Panc1 (cell line): ENCODE data around the gene DCAF4. TPM values are rescaled to one million over a fixed set of nuclear protein-coding genes. Genes with fewer than 3 reads are reported as not detected.

Source experiments
- ATAC-seq: fragments of 200-7000 bp; cut with Tn5 transposase; 2 replicates; pipeline ENCODE4 v1.9.1; 2020; ENCODE audit warnings: mild to moderate bottlenecking, moderate library complexity
- BruUV-seq: library from RNA; stranded (reverse); fragments of 400-500 nt; replicated peaks from 2 replicates; lab custom pipeline; 2021; lab: Mats Ljungman, UMichigan
- CTCF ChIA-PET: fragments of 300-600 bp; sonication (Branson Sonifier 250); formaldehyde crosslinking; loops from one replicate; lab custom pipeline; 2022; ENCODE audit warnings: antibody characterized with exemption; lab: Charles Lee
- POLR2A ChIA-PET: fragments of 300-600 bp; sonication (Branson Sonifier 250); formaldehyde crosslinking; loops from one replicate; lab custom pipeline; 2022; ENCODE audit warnings: antibody characterized with exemption; lab: Charles Lee
- DNase-seq: peaks from one replicate; pipeline ENCODE4 v3.0.0-alpha.2; 2010; ENCODE audit warnings: low read depth, low spot score
- H3K27ac ChIP-seq: 2 replicates; pipeline ENCODE4 v1.5.1; 2011; ENCODE audit warnings: mild to moderate bottlenecking, low read length, inconsistent platforms
- H3K27me3 ChIP-seq: fragments of 200-500 bp; sonication (Bioruptor generic); 2 replicates; pipeline ENCODE4 v1.6.0; 2014; ENCODE audit warnings: low read length, inconsistent platforms; ENCODE audit not compliant: control insufficient read depth, insufficient read depth
- H3K36me3 ChIP-seq: fragments of 200-500 bp; sonication (Bioruptor generic); 2 replicates; pipeline ENCODE4 v1.5.1; 2014; ENCODE audit warnings: inconsistent platforms, mild to moderate bottlenecking, low read length, moderate library complexity; ENCODE audit not compliant: control insufficient read depth, insufficient read depth
- H3K4me1 ChIP-seq: 2 replicates; pipeline ENCODE4 v1.5.1; 2011; ENCODE audit warnings: inconsistent platforms, mild to moderate bottlenecking, low read length, moderate library complexity; ENCODE audit not compliant: control insufficient read depth, insufficient read depth
- H3K4me3 ChIP-seq, 2 experiments: 2 replicates each; pipeline ENCODE4 v1.5.1; 2011 to 2012; ENCODE audit warnings: low read depth in 2 of 2, low read length in 2 of 2, mild to moderate bottlenecking in 2 of 2, inconsistent platforms in 1 of 2, moderate library complexity in 1 of 2
- H3K9me3 ChIP-seq: fragments of 200-500 bp; sonication (Bioruptor generic); 2 replicates; pipeline ENCODE4 v1.5.1; 2014; ENCODE audit warnings: low read depth, mild to moderate bottlenecking, inconsistent platforms, low read length, moderate library complexity; ENCODE audit not compliant: control insufficient read depth, insufficient read depth
- CTCF ChIP-seq: fragments of 450-650 bp; IDR thresholded peaks from 2 replicates; pipeline ENCODE4 v1.5.1; 2017; ENCODE audit warnings: mild to moderate bottlenecking
- POLR2AphosphoS5 ChIP-seq: IDR thresholded peaks from 2 replicates; pipeline ENCODE4 v1.6.1; 2012; ENCODE audit warnings: mild to moderate bottlenecking, low read depth, low read length, moderate library complexity
- REST ChIP-seq, 2 experiments: IDR thresholded peaks; 2 replicates each; pipeline ENCODE4 v1.6.1; 2011 to 2012; ENCODE audit warnings: low read depth in 2 of 2, control low read depth in 1 of 2, low read length in 1 of 2, mild to moderate bottlenecking in 1 of 2, moderate library complexity in 1 of 2; ENCODE audit not compliant: insufficient read depth in 1 of 2
- SIN3A ChIP-seq: IDR thresholded peaks from 2 replicates; pipeline ENCODE4 v1.6.1; 2012; ENCODE audit warnings: low read depth, mild to moderate bottlenecking, low read length, moderate library complexity, borderline replicate concordance; ENCODE audit not compliant: insufficient read depth
- TCF7L2 ChIP-seq: IDR thresholded peaks from 2 replicates; pipeline ENCODE4 v1.6.1; 2011; ENCODE audit warnings: mild to moderate bottlenecking, low read depth, low read length, inconsistent platforms
- in situ Hi-C: cut with HindIII; loops from 2 replicates; pipeline ENCODE4 v1.10.0; 2016; ENCODE audit warnings: low sequenced_read_pairs, low pct_unique_long_range_greater_than_20kb
- intact Hi-C: fragments of 100-400 bp; cut with micrococcal nuclease; formaldehyde crosslinking; loops from one replicate; pipeline ENCODE4 v1.10.0; 2022; ENCODE audit not compliant: unreplicated experiment
- total RNA-seq: library from RNA; stranded (reverse); gene quantifications from one replicate; pipeline ENCODE4 v1.2.1, GENCODE V29; 2021; ENCODE audit not compliant: unreplicated experiment

The DCAF4 gene
- total RNA-seq, 1 experiment from 2014 or later = 18.2 TPM

- H3K9me3 ChIP-seq = no peaks in the 10 kb centered on the region
- no peak for DNase-seq
- no peak overlapping the region for H3K4me3 ChIP-seq
- no peak for TF ChIP-seq REST (IDR thresholded peaks at IDR 0.05; ENCODE audit: insufficient read depth in 1 of 2, low read depth in 2 of 2, low read length in 1 of 2)
- no peak for TF ChIP-seq CTCF
- TF ChIP-seq POLR2AphosphoS5 = no peak
- no peak for TF ChIP-seq TCF7L2
- TF ChIP-seq SIN3A = no peak
- CTCF ChIA-PET = no interaction called here
- no peak overlapping the region for H3K27ac ChIP-seq
- POLR2A ChIA-PET = no interaction called here
- BruUV-seq = no TSS peak
- no peaks in the 10 kb centered on the region for H3K4me1 ChIP-seq
- in situ Hi-C loops (no loop called here), intact Hi-C loops (no loop called here)
- no peak for ATAC-seq
- H3K36me3 ChIP-seq = no peaks in the 10 kb centered on the region
- 0 out of 2 replicates have a peak, but pooled peaks cover 2% of the 10 kb centered on the region for H3K27me3 ChIP-seq
Measured at GRCh38 chr14:72913809-72914208, 12.5 kb upstream of the DCAF4 start.

- ChIA-PET CTCF (interaction anchor here (0.7 kb wide), 1 partner anchor 11 kb away, joined by 4 read pairs; no protein-coding TSS in a partner anchor), POLR2A (no interaction called here)
- intact Hi-C loops (no loop called here), in situ Hi-C loops (no loop called here)
- no peak for DNase-seq
- Histone ChIP-seq H3K27ac (no peak overlapping the region), H3K36me3 (no peaks in the 10 kb centered on the region), H3K27me3 (0 out of 2 replicates have a peak, but pooled peaks cover 2% of the 10 kb centered on the region), H3K4me1 (no peaks in the 10 kb centered on the region), H3K9me3 (no peaks in the 10 kb centered on the region), H3K4me3 (no peak overlapping the region)
- ATAC-seq = no peak
- BruUV-seq = no TSS peak
- TF ChIP-seq POLR2AphosphoS5 (no peak), SIN3A (no peak), TCF7L2 (no peak), CTCF (no peak), REST (IDR thresholded peaks at IDR 0.05; ENCODE audit: insufficient read depth in 1 of 2, low read depth in 2 of 2, low read length in 1 of 2) (no peak)
Measured at GRCh38 chr14:72916174-72916573, 10.1 kb upstream of the DCAF4 start.
